Breast epithelium (tissue), 4 donors: Measurements from ENCODE around the gene CLDN18. TPM values are rescaled to one million over a fixed set of nuclear protein-coding genes. Genes with fewer than 3 reads are reported as not detected.

Source experiments
- DNase-seq, 2 donors: peaks; one replicate each; pipeline ENCODE4 v3.0.0-alpha.2; 2019; ENCODE audit warnings: low spot score in 2 of 2
- H3K27ac ChIP-seq, 2 donors: fragments of 200-600 bp; sonication (generic) in 1 of 2; one replicate each; pipeline ENCODE4 v1.5.1; 2016 to 2019; ENCODE audit warnings: mild to moderate bottlenecking in 1 of 2
- H3K27me3 ChIP-seq, 2 donors: fragments of 200-600 bp; sonication (generic) in 1 of 2; one replicate each; pipeline versions ENCODE4 v1.5.1 to v1.6.0; 2017 to 2019; ENCODE audit warnings: control low read depth in 1 of 2, mild to moderate bottlenecking in 1 of 2
- H3K36me3 ChIP-seq: fragments of 200-600 bp; one replicate; pipeline ENCODE4 v1.5.1; 2019
- H3K4me1 ChIP-seq, 2 donors: fragments of 200-600 bp; sonication (generic); one replicate each; pipeline ENCODE4 v1.5.1; 2016 to 2019; ENCODE audit warnings: control low read depth in 1 of 2
- H3K4me3 ChIP-seq, 3 donors: fragments of 200-600 bp; sonication (generic); 1 replicate in 2 of 3; 2 replicates in 1 of 3; pipeline ENCODE4 v1.5.1; 2016 to 2019; ENCODE audit warnings: mild to moderate bottlenecking in 3 of 3, moderate library complexity in 2 of 3
- H3K9me3 ChIP-seq, 2 donors: fragments of 200-600 bp; sonication (generic) in 1 of 2; one replicate each; pipeline ENCODE4 v1.5.1; 2016 to 2019; ENCODE audit warnings: control low read depth in 1 of 2
- CTCF ChIP-seq, 3 donors: fragments of 450-650 bp; IDR thresholded peaks; one replicate each; pipeline ENCODE4 v1.5.1; 2016 to 2017; ENCODE audit warnings: antibody characterized with exemption in 3 of 3, mild to moderate bottlenecking in 3 of 3, moderate library complexity in 3 of 3
- POLR2A ChIP-seq: fragments of 450-650 bp; IDR thresholded peaks from one replicate; pipeline ENCODE4 v1.6.1; 2016; ENCODE audit warnings: antibody characterized with exemption, mild to moderate bottlenecking, moderate library complexity
- POLR2AphosphoS5 ChIP-seq, 3 donors: sonication (generic); formaldehyde crosslinking; IDR thresholded peaks; one replicate each; pipeline ENCODE4 v1.6.1; 2017; ENCODE audit warnings: antibody characterized with exemption in 3 of 3
- intact Hi-C: fragments of 100-400 bp; cut with DNase I; formaldehyde crosslinking; loops from one replicate; pipeline ENCODE4 v1.15.1; 2023; ENCODE audit warnings: low total_unique reads
- total RNA-seq, 3 donors: library from RNA; depleted of rRNA; stranded (reverse); fragments of >200 nt; gene quantifications; one replicate each; pipeline ENCODE4 v1.1.0, GENCODE V29; 2016

Gene CLDN18
- total RNA-seq, 3 donors from 2014 or later = not detected

- no peak for TF ChIP-seq POLR2A
- Histone ChIP-seq H3K4me3 (no peak overlapping the region), H3K36me3 (no peaks in the 10 kb centered on the region), H3K4me1 (no peaks in the 10 kb centered on the region), H3K9me3 (no peaks in the 10 kb centered on the region), H3K27me3 (no peaks in the 10 kb centered on the region), H3K27ac (no peak overlapping the region)
- intact Hi-C loops = loop anchor here (10.0 kb wide), 1 partner anchor 1318 kb away; no protein-coding TSS in a partner anchor
- DNase-seq = no peak
Observed at GRCh38 chr3:138032567-138032966, 22.6 kb downstream of the CLDN18 start.

GRCh38 chr3:138033202-138033691, 23.3 kb downstream of the CLDN18 start:
- no peak for DNase-seq
- Histone ChIP-seq H3K27ac (no peak overlapping the region), H3K9me3 (no peaks in the 10 kb centered on the region), H3K27me3 (no peaks in the 10 kb centered on the region), H3K4me1 (no peaks in the 10 kb centered on the region), H3K4me3 (no peak overlapping the region), H3K36me3 (no peaks in the 10 kb centered on the region)
- intact Hi-C loops = loop anchor here (10.0 kb wide), 1 partner anchor 1318 kb away; no protein-coding TSS in a partner anchor
- TF ChIP-seq POLR2AphosphoS5 (IDR thresholded peaks at IDR 0.05) = no peak
- TF ChIP-seq POLR2A = no peak
- TF ChIP-seq CTCF (IDR thresholded peaks at IDR 0.05) = no peak

- Histone ChIP-seq H3K27ac (no peak overlapping the region), H3K9me3 (no peaks in the 10 kb centered on the region), H3K4me3 (no peak overlapping the region), H3K27me3 (no peaks in the 10 kb centered on the region), H3K36me3 (no peaks in the 10 kb centered on the region), H3K4me1 (no peaks in the 10 kb centered on the region)
- TF ChIP-seq POLR2A = no peak
- TF ChIP-seq CTCF (IDR thresholded peaks at IDR 0.05) = no peak
- no peak for TF ChIP-seq POLR2AphosphoS5 (IDR thresholded peaks at IDR 0.05)
- intact Hi-C loops = loop anchor here (10.0 kb wide), 1 partner anchor 1320 kb away; no protein-coding TSS in a partner anchor
- DNase-seq = no peak
Observed at GRCh38 chr3:138034918-138035317, 25.0 kb downstream of the CLDN18 start.

GRCh38 chr3:138036572-138036971, 26.6 kb downstream of the CLDN18 start:
- DNase-seq = no peak
- no peaks in the 10 kb centered on the region for H3K4me1 ChIP-seq
- H3K36me3 ChIP-seq = no peaks in the 10 kb centered on the region
- H3K9me3 ChIP-seq = no peaks in the 10 kb centered on the region
- TF ChIP-seq POLR2A (no peak), POLR2AphosphoS5 (IDR thresholded peaks at IDR 0.05) (no peak), CTCF (IDR thresholded peaks at IDR 0.05) (no peak)
- no peaks in the 10 kb centered on the region for H3K27me3 ChIP-seq
- intact Hi-C loops = loop anchor here (10.0 kb wide), 1 partner anchor 1322 kb away; no protein-coding TSS in a partner anchor
- no peak overlapping the region for H3K27ac ChIP-seq
- no peak overlapping the region for H3K4me3 ChIP-seq

GRCh38 chr3:138038725-138039462, 28.9 kb downstream of the CLDN18 start:
- Histone ChIP-seq H3K4me1 (no peaks in the 10 kb centered on the region), H3K27ac (no peak overlapping the region), H3K9me3 (no peaks in the 10 kb centered on the region), H3K27me3 (no peaks in the 10 kb centered on the region), H3K4me3 (no peak overlapping the region), H3K36me3 (no peaks in the 10 kb centered on the region)
- TF ChIP-seq CTCF (IDR thresholded peaks at IDR 0.05) = no peak
- DNase-seq = no peak
- intact Hi-C loops = loop anchor here (10.0 kb wide), 1 partner anchor 1324 kb away; no protein-coding TSS in a partner anchor
